ENCODE results near the gene BOLL.
"Not testable (repeated sequence)": the region's sequence is repeated elsewhere in the genome, so short reads cannot be mapped to it uniquely, and the experiment has no call there.

The BOLL gene

GRCh38 chr2:197713271-197713670 is 71.8 kb downstream of the BOLL start:
- no peak overlapping the region for H3K27ac ChIP-seq (ENCODE audit: low read length)
- H3K36me3 ChIP-seq (ENCODE audit: insufficient read depth, low read depth, low read length): peaks cover 43% of the 10 kb centered on the region
- no peak overlapping the region for H3K9ac ChIP-seq (ENCODE audit: low read depth, low read length)
- H3K4me3 ChIP-seq (ENCODE audit: low read length): no peak overlapping the region
- no peaks in the 10 kb centered on the region for H3K9me3 ChIP-seq (ENCODE audit: insufficient read depth, low read depth, low read length)
- no peaks in the 10 kb centered on the region for H3K27me3 ChIP-seq (ENCODE audit: insufficient read depth, low read length)
- peaks cover 8% of the 10 kb centered on the region for H3K4me1 ChIP-seq (ENCODE audit: insufficient read depth, low read length)

- peaks cover 18% of the 10 kb centered on the region for H3K4me1 ChIP-seq (ENCODE audit: insufficient read depth, low read length)
- H3K9me3 ChIP-seq (ENCODE audit: insufficient read depth, low read depth, low read length): no peaks in the 10 kb centered on the region
- H3K9ac ChIP-seq (ENCODE audit: low read depth, low read length): no peak overlapping the region
- no peak overlapping the region for H3K4me3 ChIP-seq (ENCODE audit: low read length)
- H3K36me3 ChIP-seq (ENCODE audit: insufficient read depth, low read depth, low read length): peaks cover 45% of the 10 kb centered on the region
- no peak overlapping the region for H3K27ac ChIP-seq (ENCODE audit: low read length)
- no peaks in the 10 kb centered on the region for H3K27me3 ChIP-seq (ENCODE audit: insufficient read depth, low read length)
Measured at GRCh38 chr2:197711578-197711977, 73.5 kb downstream of the BOLL start.

GRCh38 chr2:197710424-197711042 is 74.6 kb downstream of the BOLL start:
- Histone ChIP-seq H3K4me1 (ENCODE audit: insufficient read depth, low read length) (peaks cover 18% of the 10 kb centered on the region), H3K27me3 (ENCODE audit: insufficient read depth, low read length) (no peaks in the 10 kb centered on the region), H3K4me3 (ENCODE audit: low read length) (no peak overlapping the region), H3K36me3 (ENCODE audit: insufficient read depth, low read depth, low read length) (peaks cover 41% of the 10 kb centered on the region), H3K9ac (ENCODE audit: low read depth, low read length) (no peak overlapping the region), H3K27ac (ENCODE audit: low read length) (no peak overlapping the region), H3K9me3 (ENCODE audit: insufficient read depth, low read depth, low read length) (no peaks in the 10 kb centered on the region)

- H3K27me3 ChIP-seq (ENCODE audit: insufficient read depth, low read length); H3K27ac ChIP-seq (ENCODE audit: low read length); H3K9ac ChIP-seq (ENCODE audit: low read depth, low read length); H3K9me3 ChIP-seq (ENCODE audit: insufficient read depth, low read depth, low read length): not testable (repeated sequence)
- H3K4me3 ChIP-seq (ENCODE audit: low read length): peak overlapping the region; percentile 93
- peaks cover 38% of the 10 kb centered on the region for H3K36me3 ChIP-seq (ENCODE audit: insufficient read depth, low read depth, low read length)
- H3K4me1 ChIP-seq (ENCODE audit: insufficient read depth, low read length): peaks cover 24% of the 10 kb centered on the region
Measured at GRCh38 chr2:197709140-197709539, 76.0 kb downstream of the BOLL start.

GRCh38 chr2:197708331-197708730 is 76.8 kb downstream of the BOLL start:
- Histone ChIP-seq H3K27me3 (ENCODE audit: insufficient read depth, low read length) (no peaks in the 10 kb centered on the region), H3K9ac (ENCODE audit: low read depth, low read length) (peak overlapping the region; percentile 41; the same call in 1 of the 2 replicates), H3K9me3 (ENCODE audit: insufficient read depth, low read depth, low read length) (no peaks in the 10 kb centered on the region), H3K27ac (ENCODE audit: low read length) (no peak overlapping the region), H3K36me3 (ENCODE audit: insufficient read depth, low read depth, low read length) (peaks cover 36% of the 10 kb centered on the region), H3K4me3 (ENCODE audit: low read length) (peak overlapping the region; percentile 93), H3K4me1 (ENCODE audit: insufficient read depth, low read length) (peaks cover 26% of the 10 kb centered on the region)

- peaks cover 26% of the 10 kb centered on the region for H3K4me1 ChIP-seq (ENCODE audit: insufficient read depth, low read length)
Measured at GRCh38 chr2:197707316-197708213, 77.6 kb downstream of the BOLL start.

GRCh38 chr2:197706839-197707207 is 78.3 kb downstream of the BOLL start:
- peaks cover 25% of the 10 kb centered on the region for H3K36me3 ChIP-seq (ENCODE audit: insufficient read depth, low read depth, low read length)
- peak overlapping the region; percentile 93 for H3K4me3 ChIP-seq (ENCODE audit: low read length)
- H3K4me1 ChIP-seq (ENCODE audit: insufficient read depth, low read length): peaks cover 26% of the 10 kb centered on the region
- H3K9ac ChIP-seq (ENCODE audit: low read depth, low read length): peak overlapping the region; percentile 85; the same call in 1 of the 2 replicates
- no peaks in the 10 kb centered on the region for H3K9me3 ChIP-seq (ENCODE audit: insufficient read depth, low read depth, low read length)
- H3K27ac ChIP-seq (ENCODE audit: low read length): no peak overlapping the region
- H3K27me3 ChIP-seq (ENCODE audit: insufficient read depth, low read length): no peaks in the 10 kb centered on the region

More at GRCh38 chr2:197707316-197708213, 77.6 kb downstream of the BOLL start:
- H3K27me3 ChIP-seq (ENCODE audit: insufficient read depth, low read length): no peaks in the 10 kb centered on the region
- no peak overlapping the region for H3K27ac ChIP-seq (ENCODE audit: low read length)
- H3K36me3 ChIP-seq (ENCODE audit: insufficient read depth, low read depth, low read length): peaks cover 28% of the 10 kb centered on the region
- H3K9ac ChIP-seq (ENCODE audit: low read depth, low read length): peak overlapping the region; percentile 85; the same call in 1 of the 2 replicates
- no peaks in the 10 kb centered on the region for H3K9me3 ChIP-seq (ENCODE audit: insufficient read depth, low read depth, low read length)
- peak overlapping the region; percentile 93 for H3K4me3 ChIP-seq (ENCODE audit: low read length)

- H3K9ac ChIP-seq (ENCODE audit: low read depth, low read length): peak overlapping the region; percentile 85; the same call in 1 of the 2 replicates
- no peaks in the 10 kb centered on the region for H3K27me3 ChIP-seq (ENCODE audit: insufficient read depth, low read length)
- H3K36me3 ChIP-seq (ENCODE audit: insufficient read depth, low read depth, low read length): peaks cover 18% of the 10 kb centered on the region; the same call in 1 of the 2 replicates
- H3K27ac ChIP-seq (ENCODE audit: low read length): no peak overlapping the region
- peaks cover 26% of the 10 kb centered on the region for H3K4me1 ChIP-seq (ENCODE audit: insufficient read depth, low read length)
- H3K4me3 ChIP-seq (ENCODE audit: low read length): peak overlapping the region; percentile 93
- no peaks in the 10 kb centered on the region for H3K9me3 ChIP-seq (ENCODE audit: insufficient read depth, low read depth, low read length)
Measured at GRCh38 chr2:197705912-197706838, 78.9 kb downstream of the BOLL start.

GRCh38 chr2:197705121-197705911 is 79.8 kb downstream of the BOLL start, which contains the start of gene MARS2:
MARS2 (plus strand) TSS chr2:197705369; CDS start chr2:197705406, 37 bp downstream.
- Histone ChIP-seq H3K36me3 (ENCODE audit: insufficient read depth, low read depth, low read length) (peaks cover 14% of the 10 kb centered on the region; the same call in 1 of the 2 replicates), H3K27ac (ENCODE audit: low read length) (peak within 1 kb of the TSS; percentile 94), H3K27me3 (ENCODE audit: insufficient read depth, low read length) (no peaks in the 10 kb centered on the region), H3K4me3 (ENCODE audit: low read length) (peak within 1 kb of the TSS; percentile 93), H3K9me3 (ENCODE audit: insufficient read depth, low read depth, low read length) (no peaks in the 10 kb centered on the region), H3K4me1 (ENCODE audit: insufficient read depth, low read length) (peaks cover 26% of the 10 kb centered on the region), H3K9ac (ENCODE audit: low read depth, low read length) (peak within 1 kb of the TSS; percentile 96; the same call in 1 of the 2 replicates)

- Histone ChIP-seq H3K27me3 (ENCODE audit: insufficient read depth, low read length) (no peaks in the 10 kb centered on the region), H3K4me3 (ENCODE audit: low read length) (peak overlapping the region; percentile 93), H3K9ac (ENCODE audit: low read depth, low read length) (peak overlapping the region; percentile 96; the same call in 1 of the 2 replicates), H3K9me3 (ENCODE audit: insufficient read depth, low read depth, low read length) (no peaks in the 10 kb centered on the region), H3K4me1 (ENCODE audit: insufficient read depth, low read length) (peaks cover 26% of the 10 kb centered on the region), H3K27ac (ENCODE audit: low read length) (peak overlapping the region; percentile 94), H3K36me3 (ENCODE audit: insufficient read depth, low read depth, low read length) (peaks cover 10% of the 10 kb centered on the region; the same call in 1 of the 2 replicates)
Measured at GRCh38 chr2:197704434-197705120, 80.5 kb downstream of the BOLL start.
